Measurements from ENCODE around the gene DEFB132. TPM values are rescaled to one million over a fixed set of nuclear protein-coding genes. Genes with fewer than 3 reads are reported as not detected.

The DEFB132 gene
- total and polyA plus RNA-seq, 9 of the 15 experiments (the other 6 are each of a cell fraction or from before 2014, with no cell fraction given), result not detected

DNA sequence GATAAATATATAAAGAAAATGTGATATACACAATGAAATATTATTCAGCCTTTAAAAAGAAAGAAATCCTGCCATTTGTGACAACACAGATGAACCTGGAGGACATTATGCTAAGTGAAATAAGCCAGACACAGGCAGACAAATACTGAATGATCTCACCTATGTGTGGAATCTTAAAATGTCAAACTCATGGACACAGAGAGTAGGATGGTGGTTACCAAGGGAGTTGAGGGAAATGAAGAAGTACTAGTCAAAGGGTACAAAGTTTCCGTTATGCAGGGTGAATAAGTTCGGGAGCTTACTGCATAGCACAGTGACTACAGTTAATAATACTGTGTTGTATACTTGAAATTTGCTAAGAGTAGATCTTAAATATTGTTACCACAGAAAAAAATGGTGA lies 14.6 kb upstream of the DEFB132 start:
- H3K79me2 ChIP-seq (ENCODE audit: control insufficient read depth, insufficient read depth, low read length), result no peaks in the 10 kb centered on the region
- no peak for DNase-seq (ENCODE audit: extremely low read depth in 1 of 4, low spot score in 3 of 4)
- no peak overlapping the region for H3K9ac ChIP-seq (ENCODE audit: insufficient read depth in 1 of 2, low read depth in 2 of 2, low read length in 2 of 2)
- peaks cover 0 to 3% of the 10 kb centered on the region in 2 experiments; a peak in 1 of 5 replicates for H3K4me1 ChIP-seq (replicated peaks in 1 of 2; ENCODE audit: control insufficient read depth in 2 of 2, insufficient read depth in 2 of 2, low read length in 2 of 2)
- no peak for TF ChIP-seq CHD2 (IDR thresholded peaks at IDR 0.05; ENCODE audit: low read depth, low read length)
- no peaks in the 10 kb centered on the region for H3K9me3 ChIP-seq (replicated peaks; ENCODE audit: control insufficient read depth, insufficient read depth, low read depth, low read length)
- no peak overlapping the region for H3K27ac ChIP-seq (ENCODE audit: extremely low read depth, low read depth, low read length)
- no peaks in the 10 kb centered on the region for H3K36me3 ChIP-seq (ENCODE audit: control insufficient read depth, insufficient read depth, low read length)
- BruUV-seq (replicated peaks), result no TSS peak
- intact Hi-C loops (cut with micrococcal nuclease), result no loop called here
- no peak overlapping the region for H3K4me3 ChIP-seq
- no peak overlapping the region for H3K4me2 ChIP-seq (ENCODE audit: insufficient read depth, low read length)
- CTCF ChIA-PET (ENCODE audit: low intra/inter-chr PET ratio), result no interaction called here
- no peak for ATAC-seq
- POLR2A ChIA-PET, result no interaction called here
- no peak for FAIRE-seq
- no peaks in the 10 kb centered on the region; a peak in 1 of 5 replicates for H3K27me3 ChIP-seq (ENCODE audit: control insufficient read depth in 2 of 2, insufficient read depth in 2 of 2, low read length in 2 of 2)
- H3K9me1 ChIP-seq (ENCODE audit: control insufficient read depth, insufficient read depth, low read length), result no peaks in the 10 kb centered on the region
- H2AFZ ChIP-seq (ENCODE audit: low read depth, low read length), result no peak overlapping the region
- WGBS (ENCODE audit: insufficient coverage, low coverage, missing lambda C conversion rate), result 0% methylated on average over 2 of the region's 2 CpGs
- H4K20me1 ChIP-seq (replicated peaks; ENCODE audit: control insufficient read depth, insufficient read depth, low read length), result no peaks in the 10 kb centered on the region
- in situ Hi-C loops (cut with MboI), result no loop called here

DNA sequence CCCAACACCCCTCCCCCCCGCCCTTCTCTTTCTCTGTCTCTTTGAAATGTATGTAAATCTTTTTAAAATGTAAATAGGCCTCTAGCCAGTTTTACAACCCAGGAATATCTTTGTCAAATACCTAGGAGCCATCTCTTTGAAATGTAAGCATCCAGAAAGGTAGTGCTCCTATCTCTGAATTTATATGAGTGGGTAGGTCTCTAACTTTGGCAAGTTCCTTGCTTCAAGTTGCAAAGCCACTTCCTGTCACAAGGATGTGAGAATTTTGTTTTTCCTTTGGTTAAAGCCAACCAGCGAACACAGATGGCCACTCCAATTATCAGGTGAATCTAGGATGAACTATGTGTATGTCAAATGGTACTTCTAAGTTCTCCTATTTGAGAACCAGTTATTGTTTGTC lies 6.2 kb upstream of the DEFB132 start:
- POLR2A ChIA-PET, result no interaction called here
- no peak for FAIRE-seq
- WGBS (ENCODE audit: insufficient coverage, low coverage, missing lambda C conversion rate), result 10% methylated on average over 2 of the region's 2 CpGs

More for the DNA sequence above, 6.2 kb upstream of the DEFB132 start:
- Histone ChIP-seq H3K9ac (ENCODE audit: insufficient read depth in 1 of 2, low read depth in 2 of 2, low read length in 2 of 2) (no peak overlapping the region), H3K9me1 (ENCODE audit: control insufficient read depth, insufficient read depth, low read length) (no peaks in the 10 kb centered on the region), H3K27ac (ENCODE audit: extremely low read depth, low read depth, low read length) (no peak overlapping the region; the same call in 2 of the 3 replicates), H3K4me2 (ENCODE audit: insufficient read depth, low read length) (no peak overlapping the region), H3K36me3 (ENCODE audit: control insufficient read depth, insufficient read depth, low read length) (no peaks in the 10 kb centered on the region), H3K27me3 (ENCODE audit: control insufficient read depth in 2 of 2, insufficient read depth in 2 of 2, low read length in 2 of 2) (no peaks in the 10 kb centered on the region), H4K20me1 (replicated peaks; ENCODE audit: control insufficient read depth, insufficient read depth, low read length) (no peaks in the 10 kb centered on the region), H3K4me1 (replicated peaks in 1 of 2; ENCODE audit: control insufficient read depth in 2 of 2, insufficient read depth in 2 of 2, low read length in 2 of 2) (no peaks in the 10 kb centered on the region; a peak in 2 of 5 replicates), H3K79me2 (ENCODE audit: control insufficient read depth, insufficient read depth, low read length) (no peaks in the 10 kb centered on the region), H3K4me3 (no peak overlapping the region), H3K9me3 (replicated peaks; ENCODE audit: control insufficient read depth, insufficient read depth, low read depth, low read length) (no peaks in the 10 kb centered on the region), H2AFZ (ENCODE audit: low read depth, low read length) (peak overlapping the region; percentile 62)
- ATAC-seq, result no peak
- peak; percentile 3 for TF ChIP-seq MEIS2 (IDR thresholded peaks at IDR 0.05; ENCODE audit: partially characterized antibody)
- TF ChIP-seq CEBPG (CRISPR knock-in tag; IDR thresholded peaks at IDR 0.05), result no peak
- 0 out of 4 replicates have a peak, but pooled peaks of 1 of the 2 experiments have one; percentile 27 for TF ChIP-seq CEBPG (tag; conservative IDR thresholded peaks at IDR 0.05 in 1 of 2, IDR thresholded peaks at IDR 0.05 in 1 of 2)
- TF ChIP-seq GABPA (tag; conservative IDR thresholded peaks at IDR 0.05; ENCODE audit: low read depth), result peak; percentile 66
- TF ChIP-seq ARID2 (IDR thresholded peaks at IDR 0.05), result no peak
- peak; percentile 14; the same call in 1 of the 2 replicates for TF ChIP-seq ETV1 (tag; conservative IDR thresholded peaks at IDR 0.05; ENCODE audit: low read depth)
- no TSS peak for BruUV-seq (replicated peaks)
- CTCF ChIA-PET (ENCODE audit: low intra/inter-chr PET ratio), result no interaction called here
- intact Hi-C loops (cut with micrococcal nuclease), result no loop called here
- DNase-seq (ENCODE audit: extremely low read depth in 1 of 4, low spot score in 3 of 4), result peak in 1 of 4 experiments; percentile 28
- in situ Hi-C loops (cut with MboI), result no loop called here
